Measurements from ENCODE around the gene CLSTN1.

CLSTN1 gene

DNA sequence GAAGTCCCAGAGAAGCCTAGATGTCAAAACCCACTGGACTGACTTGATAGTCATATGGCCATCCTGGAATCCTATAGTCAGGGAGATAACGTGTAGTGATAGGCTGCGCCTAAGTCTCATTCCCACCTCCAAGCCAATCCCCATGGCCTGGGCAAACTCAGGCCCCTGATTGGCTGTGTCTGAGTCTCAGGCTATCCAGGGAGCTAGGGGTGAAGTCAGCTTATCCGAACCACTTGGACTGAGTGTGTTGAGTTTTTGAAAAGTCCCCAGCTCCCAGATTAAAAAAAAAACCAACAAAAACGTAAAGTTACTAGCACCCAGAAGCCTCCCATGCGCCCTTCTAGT, 120.6 kb downstream of the CLSTN1 start:
- Histone ChIP-seq H3K27me3 (replicated peaks; ENCODE audit: control insufficient read depth, insufficient read depth, low read length) (no peaks in the 10 kb centered on the region), H3K9ac (ENCODE audit: low read length) (no peak overlapping the region), H3K9me3 (ENCODE audit: control insufficient read depth, low read length) (no peaks in the 10 kb centered on the region), H3K4me1 (ENCODE audit: control insufficient read depth, insufficient read depth, low read length) (peaks cover 8% of the 10 kb centered on the region), H3K4me3 (ENCODE audit: low read length) (no peak overlapping the region), H3K36me3 (ENCODE audit: control insufficient read depth, insufficient read depth, low read length, severe bottlenecking) (no peaks in the 10 kb centered on the region)
- no peak for DNase-seq (ENCODE audit: low read depth)

- H3K4me1 ChIP-seq (ENCODE audit: control insufficient read depth, insufficient read depth, low read length) = peaks cover 8% of the 10 kb centered on the region
- H3K9me3 ChIP-seq (ENCODE audit: control insufficient read depth, low read length) = no peaks in the 10 kb centered on the region
- H3K27me3 ChIP-seq (replicated peaks; ENCODE audit: control insufficient read depth, insufficient read depth, low read length) = no peaks in the 10 kb centered on the region
- peak; percentile 51 for DNase-seq (ENCODE audit: low read depth)
- no peaks in the 10 kb centered on the region for H3K36me3 ChIP-seq (ENCODE audit: control insufficient read depth, insufficient read depth, low read length, severe bottlenecking)
- H3K9ac ChIP-seq (ENCODE audit: low read length) = no peak overlapping the region
- H3K4me3 ChIP-seq (ENCODE audit: low read length) = no peak overlapping the region
Observed at GRCh38 chr1:9701665-9702064, 122.1 kb downstream of the CLSTN1 start.

GRCh38 chr1:9700340-9700739, 123.4 kb downstream of the CLSTN1 start:
- Histone ChIP-seq H3K36me3 (ENCODE audit: control insufficient read depth, insufficient read depth, low read length, severe bottlenecking) (no peaks in the 10 kb centered on the region), H3K27me3 (replicated peaks; ENCODE audit: control insufficient read depth, insufficient read depth, low read length) (no peaks in the 10 kb centered on the region), H3K4me1 (ENCODE audit: control insufficient read depth, insufficient read depth, low read length) (peaks cover 8% of the 10 kb centered on the region), H3K9me3 (ENCODE audit: control insufficient read depth, low read length) (no peaks in the 10 kb centered on the region), H3K9ac (ENCODE audit: low read length) (no peak overlapping the region), H3K4me3 (ENCODE audit: low read length) (no peak overlapping the region)
- peak; percentile 66 for DNase-seq (ENCODE audit: low read depth)

DNA sequence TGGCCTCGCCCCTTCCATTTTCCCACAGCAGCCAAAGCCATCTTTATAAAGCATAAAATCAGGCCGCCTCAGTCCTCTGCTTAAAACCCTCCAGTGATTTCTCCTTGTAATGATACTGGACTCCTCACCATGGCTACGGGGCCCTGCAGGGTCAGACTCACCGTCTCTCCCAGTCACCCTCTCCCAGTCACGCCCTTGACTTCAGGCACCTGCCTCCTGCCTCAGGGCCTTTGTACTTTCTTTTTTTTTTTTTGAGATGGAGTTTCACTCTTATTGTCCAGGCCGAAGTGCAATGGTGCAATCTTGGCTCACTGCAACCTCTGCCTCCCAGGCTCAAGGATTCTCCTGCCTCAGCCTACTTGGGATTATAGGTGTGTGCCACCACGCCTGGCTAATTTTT, 124.4 kb downstream of the CLSTN1 start:
- Histone ChIP-seq H3K36me3 (ENCODE audit: control insufficient read depth, insufficient read depth, low read length, severe bottlenecking) (no peaks in the 10 kb centered on the region), H3K27me3 (replicated peaks; ENCODE audit: control insufficient read depth, insufficient read depth, low read length) (no peaks in the 10 kb centered on the region), H3K9ac (ENCODE audit: low read length) (no peak overlapping the region), H3K9me3 (ENCODE audit: control insufficient read depth, low read length) (no peaks in the 10 kb centered on the region), H3K4me1 (ENCODE audit: control insufficient read depth, insufficient read depth, low read length) (peaks cover 8% of the 10 kb centered on the region), H3K4me3 (ENCODE audit: low read length) (no peak overlapping the region)
- DNase-seq (ENCODE audit: low read depth) = no peak

- H3K27me3 ChIP-seq (replicated peaks; ENCODE audit: control insufficient read depth, insufficient read depth, low read length) = no peaks in the 10 kb centered on the region
- no peak overlapping the region for H3K9ac ChIP-seq (ENCODE audit: low read length)
- peaks cover 8% of the 10 kb centered on the region for H3K4me1 ChIP-seq (ENCODE audit: control insufficient read depth, insufficient read depth, low read length)
- DNase-seq (ENCODE audit: low read depth) = no peak
- H3K9me3 ChIP-seq (ENCODE audit: control insufficient read depth, low read length) = no peaks in the 10 kb centered on the region
- no peak overlapping the region for H3K4me3 ChIP-seq (ENCODE audit: low read length)
- H3K36me3 ChIP-seq (ENCODE audit: control insufficient read depth, insufficient read depth, low read length, severe bottlenecking) = no peaks in the 10 kb centered on the region
Observed at GRCh38 chr1:9696793-9697192, 127.0 kb downstream of the CLSTN1 start.

DNA sequence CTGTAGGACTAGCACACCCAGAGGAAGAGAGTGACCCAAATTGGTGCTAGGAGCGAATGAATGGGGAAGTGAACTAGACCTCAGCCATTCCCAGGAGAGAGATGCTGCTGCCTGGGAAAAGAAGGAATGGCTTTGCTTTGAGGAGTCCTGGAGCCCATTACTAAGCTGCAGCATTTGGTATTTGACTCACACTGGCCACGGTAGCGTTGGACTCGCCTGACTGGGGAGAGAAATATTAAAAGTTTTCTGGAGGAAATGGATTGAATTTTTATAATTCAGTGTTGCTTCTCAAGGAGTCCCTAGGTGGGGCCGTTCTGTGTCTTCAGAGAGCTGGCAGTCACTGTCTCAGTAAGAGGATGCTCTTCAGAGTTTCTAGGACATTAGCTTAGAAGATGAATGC, 132.1 kb downstream of the CLSTN1 start:
- Histone ChIP-seq H3K9ac (ENCODE audit: low read length) (no peak overlapping the region), H3K27me3 (replicated peaks; ENCODE audit: control insufficient read depth, insufficient read depth, low read length) (no peaks in the 10 kb centered on the region), H3K9me3 (ENCODE audit: control insufficient read depth, low read length) (no peaks in the 10 kb centered on the region), H3K4me1 (ENCODE audit: control insufficient read depth, insufficient read depth, low read length) (peaks cover 30% of the 10 kb centered on the region), H3K4me3 (ENCODE audit: low read length) (no peak overlapping the region), H3K36me3 (ENCODE audit: control insufficient read depth, insufficient read depth, low read length, severe bottlenecking) (no peaks in the 10 kb centered on the region)
- no peak for DNase-seq (ENCODE audit: low read depth)

GRCh38 chr1:9691108-9691445, 132.7 kb downstream of the CLSTN1 start:
- Histone ChIP-seq H3K9me3 (ENCODE audit: control insufficient read depth, low read length) (no peaks in the 10 kb centered on the region), H3K36me3 (ENCODE audit: control insufficient read depth, insufficient read depth, low read length, severe bottlenecking) (no peaks in the 10 kb centered on the region), H3K4me3 (ENCODE audit: low read length) (no peak overlapping the region), H3K27me3 (replicated peaks; ENCODE audit: control insufficient read depth, insufficient read depth, low read length) (no peaks in the 10 kb centered on the region), H3K4me1 (ENCODE audit: control insufficient read depth, insufficient read depth, low read length) (peaks cover 30% of the 10 kb centered on the region), H3K9ac (ENCODE audit: low read length) (peak overlapping the region; percentile 82)
- peak; percentile 50 for DNase-seq (ENCODE audit: low read depth)

DNA sequence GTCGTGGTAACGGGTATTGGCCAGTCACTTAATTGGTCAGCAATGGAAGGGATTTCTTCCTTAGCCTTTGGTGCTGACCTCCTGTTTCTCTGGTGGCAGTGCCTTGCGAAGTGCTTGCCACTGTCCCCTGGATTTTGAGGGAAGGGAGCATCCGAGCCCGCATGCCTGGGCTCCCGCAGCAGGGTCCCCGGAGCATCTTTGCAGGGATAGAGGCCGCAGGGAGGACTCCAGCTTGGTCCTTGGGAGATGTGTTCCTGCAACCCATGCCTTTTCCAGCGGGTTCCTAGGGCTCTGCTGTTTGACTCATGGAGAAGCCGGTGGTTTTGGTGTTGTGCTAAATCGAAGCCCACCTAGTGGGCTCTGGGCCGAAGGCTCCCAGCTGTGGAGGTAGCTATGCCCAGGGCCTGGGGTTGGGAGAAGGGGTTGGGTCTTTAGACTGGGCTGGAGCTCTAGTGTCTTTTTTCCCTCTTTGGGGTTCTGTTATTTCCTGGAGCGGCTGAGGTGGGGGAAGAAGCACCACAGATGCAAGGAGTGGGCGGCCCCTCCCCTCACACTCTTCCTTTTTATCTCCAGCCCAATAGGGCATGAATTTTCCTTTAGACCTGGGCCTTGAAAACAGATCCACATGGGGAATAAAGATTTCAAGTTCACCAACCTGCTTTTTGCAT, 133.2 kb downstream of the CLSTN1 start:
- peak overlapping the region; percentile 82 for H3K9ac ChIP-seq (ENCODE audit: low read length)
- H3K9me3 ChIP-seq (ENCODE audit: control insufficient read depth, low read length) = no peaks in the 10 kb centered on the region
- peaks cover 30% of the 10 kb centered on the region for H3K4me1 ChIP-seq (ENCODE audit: control insufficient read depth, insufficient read depth, low read length)
- DNase-seq (ENCODE audit: low read depth) = no peak
- peak overlapping the region; percentile 81 for H3K4me3 ChIP-seq (ENCODE audit: low read length)
- no peaks in the 10 kb centered on the region for H3K27me3 ChIP-seq (replicated peaks; ENCODE audit: control insufficient read depth, insufficient read depth, low read length)
- H3K36me3 ChIP-seq (ENCODE audit: control insufficient read depth, insufficient read depth, low read length, severe bottlenecking) = no peaks in the 10 kb centered on the region

- H3K4me3 ChIP-seq (ENCODE audit: low read length) = peak overlapping the region; percentile 81
- H3K9ac ChIP-seq (ENCODE audit: low read length) = peak overlapping the region; percentile 82
- H3K4me1 ChIP-seq (ENCODE audit: control insufficient read depth, insufficient read depth, low read length) = peaks cover 30% of the 10 kb centered on the region
- H3K9me3 ChIP-seq (ENCODE audit: control insufficient read depth, low read length) = no peaks in the 10 kb centered on the region
- H3K36me3 ChIP-seq (ENCODE audit: control insufficient read depth, insufficient read depth, low read length, severe bottlenecking) = no peaks in the 10 kb centered on the region
- peak; percentile 69 for DNase-seq (ENCODE audit: low read depth)
- H3K27me3 ChIP-seq (replicated peaks; ENCODE audit: control insufficient read depth, insufficient read depth, low read length) = no peaks in the 10 kb centered on the region
Observed at GRCh38 chr1:9689971-9690381, 133.8 kb downstream of the CLSTN1 start.

DNA sequence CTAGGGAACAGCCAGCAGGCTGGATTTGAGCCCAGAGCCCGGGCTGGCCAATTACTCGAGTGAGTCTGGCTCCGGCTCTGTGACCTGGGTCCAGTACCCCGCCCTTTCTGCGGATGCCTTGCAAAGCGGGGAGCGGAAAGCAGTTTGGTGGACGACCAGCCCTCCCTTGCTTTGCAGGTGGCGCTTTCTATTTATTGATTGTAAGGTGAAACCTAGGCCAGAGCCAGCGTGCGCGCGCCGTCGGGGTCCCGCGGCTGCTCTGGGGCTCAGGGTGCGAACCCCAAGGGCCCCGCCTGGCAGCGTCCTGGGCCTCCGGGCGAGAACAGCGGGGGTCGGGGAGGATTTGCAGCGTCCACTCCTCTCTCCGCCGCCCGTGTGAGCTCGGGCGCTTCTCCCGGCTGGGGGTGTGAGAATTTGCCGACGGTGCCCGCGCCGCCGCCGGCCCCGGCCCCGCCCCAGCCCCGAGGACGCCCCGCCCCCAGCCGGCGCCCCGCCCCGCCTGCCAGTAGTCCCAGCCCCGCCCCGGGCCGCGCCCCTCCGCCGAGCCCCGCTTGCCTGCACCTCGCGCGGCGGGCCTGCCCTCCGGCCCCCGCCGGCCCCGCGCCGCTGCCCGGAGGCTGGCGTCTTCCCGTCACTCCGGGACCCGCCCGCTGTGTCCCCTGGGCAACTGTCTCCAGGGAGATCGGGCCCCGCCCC, 134.6 kb downstream of the CLSTN1 start:
- H3K4me1 ChIP-seq (ENCODE audit: control insufficient read depth, insufficient read depth, low read length) = peaks cover 30% of the 10 kb centered on the region
- H3K4me3 ChIP-seq (ENCODE audit: low read length) = peak overlapping the region; percentile 79
- H3K9ac ChIP-seq (ENCODE audit: low read length) = peak overlapping the region; percentile 56
- no peaks in the 10 kb centered on the region for H3K36me3 ChIP-seq (ENCODE audit: control insufficient read depth, insufficient read depth, low read length, severe bottlenecking)
- H3K27me3 ChIP-seq (replicated peaks; ENCODE audit: control insufficient read depth, insufficient read depth, low read length) = no peaks in the 10 kb centered on the region
- DNase-seq (ENCODE audit: low read depth) = peak; percentile 88
- no peaks in the 10 kb centered on the region for H3K9me3 ChIP-seq (ENCODE audit: control insufficient read depth, low read length)

DNA sequence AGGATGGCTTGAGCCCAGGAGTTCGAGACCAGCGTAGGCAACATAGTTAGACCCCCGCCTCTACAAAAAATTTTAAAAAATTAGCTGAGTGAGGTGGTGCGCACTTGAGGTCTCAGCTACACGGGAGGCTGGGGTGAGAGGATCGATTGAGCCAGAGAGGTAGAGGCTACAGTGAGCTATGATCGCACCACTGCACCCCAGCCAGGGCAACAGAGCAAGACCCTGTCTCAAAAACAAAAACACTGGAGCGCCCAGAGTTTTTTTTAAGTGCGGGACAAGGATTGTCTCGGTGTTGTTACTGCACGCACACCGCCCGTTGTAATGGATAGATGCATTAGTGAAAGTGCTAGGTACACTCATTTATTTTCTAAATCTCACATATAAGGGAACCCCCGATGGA, 135.2 kb downstream of the CLSTN1 start:
- Histone ChIP-seq H3K9ac (ENCODE audit: low read length) (peak overlapping the region; percentile 64), H3K4me3 (ENCODE audit: low read length) (peak overlapping the region; percentile 79), H3K4me1 (ENCODE audit: control insufficient read depth, insufficient read depth, low read length) (peaks cover 30% of the 10 kb centered on the region), H3K27me3 (replicated peaks; ENCODE audit: control insufficient read depth, insufficient read depth, low read length) (no peaks in the 10 kb centered on the region), H3K36me3 (ENCODE audit: control insufficient read depth, insufficient read depth, low read length, severe bottlenecking) (no peaks in the 10 kb centered on the region), H3K9me3 (ENCODE audit: control insufficient read depth, low read length) (no peaks in the 10 kb centered on the region)
- DNase-seq (ENCODE audit: low read depth) = no peak

All from adipocyte (in vitro differentiated cells).